ENCODE measurements around the gene BNC2.
A peak's percentile ranks its signal among the peaks of the same experiment; 100 is the strongest.
"Not testable (repeated sequence)": the region's sequence is repeated elsewhere in the genome, so short reads cannot be mapped to it uniquely, and the experiment has no call there.

BNC2 gene

DNA sequence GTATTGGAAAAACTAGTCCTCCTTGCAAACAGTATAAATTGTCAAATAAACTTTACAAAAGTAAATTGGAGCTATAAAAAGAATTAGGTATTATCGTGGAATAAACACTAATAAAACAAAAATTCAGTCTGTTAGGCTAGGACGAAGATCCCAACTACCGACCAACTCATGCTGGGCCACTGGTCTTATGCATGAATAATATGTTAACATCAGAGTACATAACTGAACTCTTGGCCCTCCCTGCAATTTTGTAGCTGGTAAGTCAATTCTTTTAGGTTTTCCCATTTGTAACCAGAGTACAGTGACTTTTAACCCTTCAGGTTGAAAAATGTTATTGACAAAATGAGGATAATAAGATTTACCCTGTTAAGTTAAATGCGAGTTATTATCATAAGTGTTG lies 428.7 kb downstream of the BNC2 start:
- no peak for DNase-seq (ENCODE audit: low read depth, low spot score)
- Histone ChIP-seq H3K9me3 (ENCODE audit: low read depth, low read length) (no peaks in the 10 kb centered on the region), H3K27ac (no peak overlapping the region), H3K36me3 (ENCODE audit: insufficient read depth, low read length) (no peaks in the 10 kb centered on the region), H3K4me3 (no peak overlapping the region), H3K9ac (ENCODE audit: insufficient read length) (no peak overlapping the region)
- TF ChIP-seq FOXP2 (optimal IDR thresholded peaks at IDR 0.05; ENCODE audit: control extremely low read depth, extremely low read length, insufficient read depth) (no peak), EZH2 (IDR thresholded peaks at IDR 0.05) (no peak), POLR2AphosphoS5 (IDR thresholded peaks at IDR 0.05; ENCODE audit: borderline replicate concordance, low read depth, low read length) (no peak)

DNA sequence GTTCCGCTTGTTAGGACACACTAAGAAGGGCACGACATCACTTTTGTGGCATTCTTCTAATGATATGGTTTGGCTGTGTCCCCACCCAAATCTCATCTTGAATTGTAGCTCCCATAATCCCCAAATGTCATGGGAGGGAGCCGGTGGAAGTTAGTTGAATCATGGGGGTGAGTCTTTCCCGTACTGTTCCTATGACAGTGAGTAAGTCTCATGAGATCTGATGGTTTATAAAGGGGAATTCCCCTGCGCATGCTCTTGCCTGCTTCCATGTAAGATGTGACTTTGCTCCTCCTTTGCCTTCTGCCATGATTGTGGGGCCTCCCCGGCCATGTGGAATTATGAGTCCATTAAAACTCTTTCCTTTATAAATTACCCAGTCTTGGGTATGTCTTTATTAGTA lies 431.6 kb downstream of the BNC2 start:
- not testable (repeated sequence) for H3K9me3 ChIP-seq (ENCODE audit: low read depth, low read length); DNase-seq (ENCODE audit: low read depth, low spot score); H3K4me3 ChIP-seq; H3K36me3 ChIP-seq (ENCODE audit: insufficient read depth, low read length); H3K9ac ChIP-seq (ENCODE audit: insufficient read length); H3K27ac ChIP-seq

DNA sequence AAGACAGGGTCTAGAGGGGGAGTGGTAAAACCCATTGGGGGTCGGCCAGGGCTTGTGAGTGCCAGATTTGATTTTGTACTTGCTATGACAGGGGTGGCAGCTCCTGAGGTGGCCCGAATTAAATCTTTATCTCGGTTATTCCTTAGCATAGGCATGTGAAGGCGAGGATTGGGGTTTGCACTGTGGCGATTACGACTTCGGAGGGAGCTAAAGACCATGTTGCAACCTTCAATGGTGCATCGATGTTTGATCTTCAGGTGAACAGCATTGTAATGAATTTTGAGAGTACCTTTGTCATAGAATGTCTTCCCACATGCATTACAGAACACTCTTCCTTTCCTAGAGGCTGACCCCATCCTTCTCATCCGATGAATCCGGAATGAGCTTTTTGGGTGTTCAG lies 433.9 kb downstream of the BNC2 start:
- no peak for DNase-seq (ENCODE audit: low read depth, low spot score)
- Histone ChIP-seq H3K9ac (ENCODE audit: insufficient read length) (no peak overlapping the region), H3K36me3 (ENCODE audit: insufficient read depth, low read length) (no peaks in the 10 kb centered on the region; the same call in 1 of the 2 replicates), H3K4me3 (no peak overlapping the region), H3K27ac (no peak overlapping the region), H3K9me3 (ENCODE audit: low read depth, low read length) (no peaks in the 10 kb centered on the region)
- TF ChIP-seq EZH2 (IDR thresholded peaks at IDR 0.05) (no peak), FOXP2 (optimal IDR thresholded peaks at IDR 0.05; ENCODE audit: control extremely low read depth, extremely low read length, insufficient read depth) (no peak), POLR2AphosphoS5 (IDR thresholded peaks at IDR 0.05; ENCODE audit: borderline replicate concordance, low read depth, low read length) (no peak)

GRCh38 chr9:16434526-16434925 lies 435.9 kb downstream of the BNC2 start:
- Histone ChIP-seq H3K9ac (ENCODE audit: insufficient read length) (no peak overlapping the region), H3K9me3 (ENCODE audit: low read depth, low read length) (no peaks in the 10 kb centered on the region), H3K36me3 (ENCODE audit: insufficient read depth, low read length) (no peaks in the 10 kb centered on the region; the same call in 1 of the 2 replicates), H3K27ac (peak overlapping the region; percentile 37), H3K4me3 (no peak overlapping the region)
- peak; percentile 26 for DNase-seq (ENCODE audit: low read depth, low spot score)
- TF ChIP-seq POLR2AphosphoS5 (IDR thresholded peaks at IDR 0.05; ENCODE audit: borderline replicate concordance, low read depth, low read length), result no peak
- TF ChIP-seq FOXP2 (optimal IDR thresholded peaks at IDR 0.05; ENCODE audit: control extremely low read depth, extremely low read length, insufficient read depth), result no peak
- TF ChIP-seq EZH2 (IDR thresholded peaks at IDR 0.05), result no peak

DNA sequence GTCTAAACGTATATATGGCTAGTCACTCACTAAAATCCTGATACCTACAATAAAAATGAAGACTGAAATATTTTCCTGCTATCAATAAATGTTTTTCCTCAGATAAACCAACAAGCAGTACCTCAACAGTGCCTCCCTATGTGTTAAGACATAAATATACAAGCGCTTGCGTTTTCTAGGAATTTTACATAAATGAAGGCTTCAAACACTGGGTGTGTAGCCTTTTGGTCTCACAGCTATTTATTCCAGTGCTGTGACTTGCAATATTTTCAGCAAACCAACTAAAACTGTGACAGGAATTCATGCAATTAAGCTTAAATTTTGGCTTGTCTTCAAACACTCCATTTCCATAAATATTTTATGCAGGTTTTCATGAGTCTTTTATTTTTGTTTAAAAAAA lies 437.0 kb downstream of the BNC2 start:
- no peak for DNase-seq (ENCODE audit: low read depth, low spot score)
- no peak for TF ChIP-seq POLR2AphosphoS5 (IDR thresholded peaks at IDR 0.05; ENCODE audit: borderline replicate concordance, low read depth, low read length)
- no peak for TF ChIP-seq EZH2 (IDR thresholded peaks at IDR 0.05)
- no peak for TF ChIP-seq FOXP2 (optimal IDR thresholded peaks at IDR 0.05; ENCODE audit: control extremely low read depth, extremely low read length, insufficient read depth)
- Histone ChIP-seq H3K4me3 (no peak overlapping the region), H3K27ac (no peak overlapping the region), H3K9me3 (ENCODE audit: low read depth, low read length) (no peaks in the 10 kb centered on the region), H3K9ac (ENCODE audit: insufficient read length) (no peak overlapping the region), H3K36me3 (ENCODE audit: insufficient read depth, low read length) (no peaks in the 10 kb centered on the region; the same call in 1 of the 2 replicates)

DNA sequence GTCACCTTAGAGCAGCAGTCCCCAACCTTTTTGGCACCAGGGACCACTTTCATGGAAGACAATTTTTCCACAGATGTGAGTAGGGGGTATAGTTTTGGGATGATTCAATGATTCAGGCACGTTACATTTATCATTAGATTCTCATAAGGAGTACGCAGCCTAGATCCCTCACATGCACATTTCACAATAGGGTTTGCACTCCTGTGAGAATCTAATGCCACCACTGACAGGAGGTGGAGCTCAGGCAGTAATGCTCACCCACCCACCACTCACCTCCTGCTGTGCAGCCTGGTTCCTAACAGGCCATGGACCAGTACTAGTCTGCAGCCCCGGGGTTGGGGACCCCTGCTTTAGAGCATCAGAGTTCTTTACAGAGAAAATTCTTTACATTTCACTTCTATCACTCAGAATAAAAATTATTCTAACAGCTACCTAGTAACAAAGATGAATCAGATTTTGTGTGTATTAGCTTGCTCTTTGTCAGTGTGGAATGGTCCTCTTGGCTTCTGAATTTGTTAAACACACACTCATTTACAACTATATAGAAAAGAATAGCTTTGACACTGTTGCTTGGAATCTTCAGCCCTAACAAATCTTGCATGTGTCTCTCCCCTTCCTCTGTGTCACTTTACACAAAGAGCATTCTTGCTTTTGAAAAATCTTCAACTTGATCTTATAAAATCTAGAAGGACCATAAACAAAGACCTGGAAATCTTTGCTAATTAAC lies 438.6 kb downstream of the BNC2 start:
- no peak overlapping the region for H3K4me3 ChIP-seq
- no peak overlapping the region for H3K27ac ChIP-seq
- no peak overlapping the region for H3K9ac ChIP-seq (ENCODE audit: insufficient read length)
- no peak for DNase-seq (ENCODE audit: low read depth, low spot score)
- TF ChIP-seq FOXP2 (optimal IDR thresholded peaks at IDR 0.05; ENCODE audit: control extremely low read depth, extremely low read length, insufficient read depth), result no peak
- TF ChIP-seq POLR2AphosphoS5 (IDR thresholded peaks at IDR 0.05; ENCODE audit: borderline replicate concordance, low read depth, low read length), result no peak
- TF ChIP-seq EZH2 (IDR thresholded peaks at IDR 0.05), result no peak
- H3K36me3 ChIP-seq (ENCODE audit: insufficient read depth, low read length), result no peaks in the 10 kb centered on the region; the same call in 1 of the 2 replicates
- H3K9me3 ChIP-seq (ENCODE audit: low read depth, low read length), result no peaks in the 10 kb centered on the region

- Histone ChIP-seq H3K9me3 (ENCODE audit: low read depth, low read length) (no peaks in the 10 kb centered on the region), H3K9ac (ENCODE audit: insufficient read length) (no peak overlapping the region), H3K4me3 (no peak overlapping the region), H3K27ac (no peak overlapping the region), H3K36me3 (ENCODE audit: insufficient read depth, low read length) (no peaks in the 10 kb centered on the region)
- TF ChIP-seq FOXP2 (optimal IDR thresholded peaks at IDR 0.05; ENCODE audit: control extremely low read depth, extremely low read length, insufficient read depth) (no peak), EZH2 (IDR thresholded peaks at IDR 0.05) (no peak), POLR2AphosphoS5 (IDR thresholded peaks at IDR 0.05; ENCODE audit: borderline replicate concordance, low read depth, low read length) (no peak)
- DNase-seq (ENCODE audit: low read depth, low spot score), result no peak
These were observed 440.8 kb downstream of the BNC2 start for GRCh38 chr9:16429671-16430070.

DNA sequence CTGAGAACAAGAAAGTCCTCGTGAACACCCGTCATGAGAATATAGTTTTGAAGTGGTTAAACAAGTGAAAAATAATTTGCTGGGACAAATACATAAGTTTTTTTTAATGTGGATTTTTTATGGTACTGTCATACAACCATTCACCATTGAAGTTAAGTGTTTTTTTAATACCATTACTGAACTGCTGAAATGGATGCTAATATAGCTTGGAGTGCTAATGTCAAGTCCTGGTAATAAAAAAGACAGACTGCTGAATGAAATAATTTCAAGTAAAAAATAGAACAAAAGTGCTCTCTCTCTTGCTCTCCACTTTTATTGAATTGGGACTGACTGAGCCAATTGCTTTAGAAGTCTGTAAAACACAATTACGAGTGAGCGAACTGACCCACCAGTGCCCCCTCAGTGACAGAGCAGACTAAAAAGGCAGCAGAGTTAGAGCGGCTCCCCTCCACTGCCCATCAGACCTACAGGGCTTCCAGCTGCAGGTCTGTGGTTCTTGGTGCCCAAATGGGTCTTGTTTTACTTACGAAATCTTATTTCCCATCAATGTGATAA lies 442.5 kb downstream of the BNC2 start:
- TF ChIP-seq FOXP2 (optimal IDR thresholded peaks at IDR 0.05; ENCODE audit: control extremely low read depth, extremely low read length, insufficient read depth) (no peak), POLR2AphosphoS5 (IDR thresholded peaks at IDR 0.05; ENCODE audit: borderline replicate concordance, low read depth, low read length) (no peak), EZH2 (IDR thresholded peaks at IDR 0.05) (no peak)
- no peak overlapping the region for H3K4me3 ChIP-seq
- no peak overlapping the region for H3K27ac ChIP-seq
- no peaks in the 10 kb centered on the region for H3K36me3 ChIP-seq (ENCODE audit: insufficient read depth, low read length)
- no peak overlapping the region for H3K9ac ChIP-seq (ENCODE audit: insufficient read length)
- no peaks in the 10 kb centered on the region for H3K9me3 ChIP-seq (ENCODE audit: low read depth, low read length)
- DNase-seq (ENCODE audit: low read depth, low spot score), result no peak

- Histone ChIP-seq H3K27ac (no peak overlapping the region), H3K36me3 (ENCODE audit: insufficient read depth, low read length) (no peaks in the 10 kb centered on the region), H3K9ac (ENCODE audit: insufficient read length) (no peak overlapping the region), H3K9me3 (ENCODE audit: low read depth, low read length) (no peaks in the 10 kb centered on the region), H3K4me3 (no peak overlapping the region)
- no peak for DNase-seq (ENCODE audit: low read depth, low spot score)
- TF ChIP-seq FOXP2 (optimal IDR thresholded peaks at IDR 0.05; ENCODE audit: control extremely low read depth, extremely low read length, insufficient read depth) (no peak), EZH2 (IDR thresholded peaks at IDR 0.05) (no peak), POLR2AphosphoS5 (IDR thresholded peaks at IDR 0.05; ENCODE audit: borderline replicate concordance, low read depth, low read length) (no peak)
These were observed 443.8 kb downstream of the BNC2 start for GRCh38 chr9:16426716-16427115.
